ENCODE results near the gene MYOM3.

- TF ChIP-seq CTCF (IDR thresholded peaks at IDR 0.05) (no peak), POLR2A (IDR thresholded peaks at IDR 0.05) (no peak), POLR2AphosphoS5 (IDR thresholded peaks at IDR 0.05; ENCODE audit: insufficient read depth in 1 of 2, low read depth in 1 of 2) (no peak)
Observed at GRCh38 chr1:24154215-24154614, 42.3 kb upstream of the MYOM3 start.

Measured in vagina (tissue), 2 donors.